GM12872 (cell line): ENCODE measurements around the gene TGFBI.

Experiments
- CTCF ChIP-seq: IDR thresholded peaks from 3 replicates; pipeline ENCODE4 v1.5.1; 2011; ENCODE audit warnings: low read depth, mild to moderate bottlenecking, low read length, moderate library complexity; ENCODE audit not compliant: insufficient read depth

The TGFBI gene

GRCh38 chr5:136028782-136029742 lies at the start of gene TGFBI:
TGFBI (plus strand) TSS chr5:136028988; CDS start chr5:136029056, 68 bp downstream.
- TF ChIP-seq CTCF: no peak

GRCh38 chr5:135978993-135979392 lies 49.8 kb upstream of the TGFBI start:
- no peak for TF ChIP-seq CTCF

- no peak for TF ChIP-seq CTCF
Measured at GRCh38 chr5:135979510-135979909, 49.3 kb upstream of the TGFBI start.

DNA sequence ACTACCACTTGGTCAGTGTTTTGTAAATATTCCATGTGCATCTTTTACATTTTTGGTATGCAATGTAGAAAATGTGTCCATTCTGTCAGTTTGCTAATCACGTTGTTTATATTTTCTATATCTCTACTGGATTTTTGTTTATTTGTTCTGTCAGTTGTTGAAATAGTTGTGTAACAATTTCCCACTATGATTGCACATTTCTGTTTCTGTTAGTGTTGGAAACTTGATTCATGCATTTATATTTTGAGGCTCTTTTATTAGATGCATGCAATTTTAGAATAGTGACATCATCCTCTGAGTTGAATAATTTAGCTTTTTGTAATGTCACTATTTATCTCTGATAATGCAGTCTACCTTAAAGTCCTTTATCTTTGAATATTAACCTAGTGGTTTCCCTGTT lies 48.2 kb upstream of the TGFBI start:
- no peak for TF ChIP-seq CTCF

DNA sequence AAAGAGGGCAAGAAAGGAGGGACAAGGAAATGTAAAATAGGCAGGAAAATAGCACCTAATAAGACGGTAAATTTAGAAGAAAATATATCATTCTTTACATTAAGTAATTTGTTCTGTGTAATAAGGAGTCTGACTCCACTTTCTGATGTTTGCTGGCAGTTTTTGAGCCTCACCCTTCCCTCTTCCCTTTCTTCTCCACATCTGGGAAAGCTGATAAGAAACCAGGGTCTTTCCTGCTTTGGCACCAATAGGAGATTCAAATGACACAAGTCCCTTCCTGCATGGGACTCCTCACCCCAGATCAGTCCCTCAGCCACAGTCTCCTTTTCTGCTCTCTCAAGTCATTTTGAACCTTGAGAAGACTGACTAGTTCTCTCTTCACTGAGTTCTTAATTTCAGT lies 42.8 kb upstream of the TGFBI start:
- no peak for TF ChIP-seq CTCF

- no peak for TF ChIP-seq CTCF
Measured at GRCh38 chr5:135986401-135986800, 42.4 kb upstream of the TGFBI start.

GRCh38 chr5:135986891-135987401 lies 41.8 kb upstream of the TGFBI start:
- TF ChIP-seq CTCF: no peak
